Measurements from ENCODE around the gene LRIT3. TPM values are rescaled to one million over a fixed set of nuclear protein-coding genes. Genes with fewer than 3 reads are reported as not detected.

LRIT3 gene
- polyA plus RNA-seq (2013, experiment 1 of 2): 0.10 TPM
- not detected for polyA plus RNA-seq (2013, experiment 2 of 2)

GRCh38 chr4:109847896-109848442 is at the start of gene LRIT3:
TSS of gene LRIT3 (plus strand) at chr4:109848107. CDS start at chr4:109848202, 95 bp downstream.
- Histone ChIP-seq H3K27ac (ENCODE audit: low read depth, low read length) (no peak within 1 kb of the TSS), H3K27me3 (ENCODE audit: insufficient read depth, low read length) (no peaks in the 10 kb centered on the region), H3K4me1 (ENCODE audit: insufficient read depth, low read length) (peaks cover 9% of the 10 kb centered on the region; the same call in 1 of the 2 replicates), H3K9me3 (ENCODE audit: insufficient read depth, low read depth, low read length) (no peaks in the 10 kb centered on the region), H3K4me3 (ENCODE audit: low read length) (no peak within 1 kb of the TSS), H3K36me3 (ENCODE audit: insufficient read depth, low read length) (no peaks in the 10 kb centered on the region), H3K9ac (ENCODE audit: low read depth, low read length) (no peak within 1 kb of the TSS)
- WGBS: 85% methylated on average over 5 of the region's 5 CpGs

GRCh38 chr4:109798866-109799265 is 49.0 kb upstream of the LRIT3 start:
- Histone ChIP-seq H3K36me3 (ENCODE audit: insufficient read depth, low read length) (no peaks in the 10 kb centered on the region), H3K27ac (ENCODE audit: low read depth, low read length) (no peak overlapping the region), H3K9me3 (ENCODE audit: insufficient read depth, low read depth, low read length) (no peaks in the 10 kb centered on the region), H3K9ac (ENCODE audit: low read depth, low read length) (no peak overlapping the region), H3K4me1 (ENCODE audit: insufficient read depth, low read length) (no peaks in the 10 kb centered on the region), H3K4me3 (ENCODE audit: low read length) (no peak overlapping the region), H3K27me3 (ENCODE audit: insufficient read depth, low read length) (no peaks in the 10 kb centered on the region)

- no peaks in the 10 kb centered on the region for H3K4me1 ChIP-seq (ENCODE audit: insufficient read depth, low read length)
- 87% methylated on average over 2 of the region's 4 CpGs for WGBS
- H3K27me3 ChIP-seq (ENCODE audit: insufficient read depth, low read length): no peaks in the 10 kb centered on the region
- no peaks in the 10 kb centered on the region for H3K36me3 ChIP-seq (ENCODE audit: insufficient read depth, low read length)
- no peak overlapping the region for H3K4me3 ChIP-seq (ENCODE audit: low read length)
- H3K9ac ChIP-seq (ENCODE audit: low read depth, low read length): no peak overlapping the region
- H3K27ac ChIP-seq (ENCODE audit: low read depth, low read length): no peak overlapping the region
- H3K9me3 ChIP-seq (ENCODE audit: insufficient read depth, low read depth, low read length): no peaks in the 10 kb centered on the region
Measured at GRCh38 chr4:109801099-109801789, 46.7 kb upstream of the LRIT3 start.

- H3K9me3 ChIP-seq (ENCODE audit: insufficient read depth, low read depth, low read length): no peaks in the 10 kb centered on the region
- H3K27ac ChIP-seq (ENCODE audit: low read depth, low read length): no peak within 1 kb of the TSS
- H3K36me3 ChIP-seq (ENCODE audit: insufficient read depth, low read length): no peaks in the 10 kb centered on the region
- 92% methylated on average over 2 of the region's 2 CpGs for WGBS
- H3K4me1 ChIP-seq (ENCODE audit: insufficient read depth, low read length): no peaks in the 10 kb centered on the region
- no peak within 1 kb of the TSS for H3K9ac ChIP-seq (ENCODE audit: low read depth, low read length)
- no peak within 1 kb of the TSS for H3K4me3 ChIP-seq (ENCODE audit: low read length)
- no peaks in the 10 kb centered on the region for H3K27me3 ChIP-seq (ENCODE audit: insufficient read depth, low read length)
Measured at GRCh38 chr4:109801895-109802319, 46.0 kb upstream of the LRIT3 start, which contains the start of gene CFI. TSS of gene CFI (minus strand) at chr4:109801999. CDS start at chr4:109801971, 28 bp downstream.

GRCh38 chr4:109803924-109804571 is 43.9 kb upstream of the LRIT3 start:
- no peaks in the 10 kb centered on the region for H3K9me3 ChIP-seq (ENCODE audit: insufficient read depth, low read depth, low read length)
- WGBS: 49% methylated on average over 4 of the region's 4 CpGs
- no peaks in the 10 kb centered on the region for H3K36me3 ChIP-seq (ENCODE audit: insufficient read depth, low read length)
- no peak overlapping the region for H3K27ac ChIP-seq (ENCODE audit: low read depth, low read length)
- no peaks in the 10 kb centered on the region for H3K27me3 ChIP-seq (ENCODE audit: insufficient read depth, low read length)
- no peaks in the 10 kb centered on the region for H3K4me1 ChIP-seq (ENCODE audit: insufficient read depth, low read length)
- H3K9ac ChIP-seq (ENCODE audit: low read depth, low read length): no peak overlapping the region
- no peak overlapping the region for H3K4me3 ChIP-seq (ENCODE audit: low read length)

GRCh38 chr4:109809655-109810054 is 38.3 kb upstream of the LRIT3 start:
- Histone ChIP-seq H3K4me3 (ENCODE audit: low read length) (no peak overlapping the region), H3K9ac (ENCODE audit: low read depth, low read length) (no peak overlapping the region), H3K4me1 (ENCODE audit: insufficient read depth, low read length) (peaks cover 13% of the 10 kb centered on the region), H3K36me3 (ENCODE audit: insufficient read depth, low read length) (no peaks in the 10 kb centered on the region), H3K9me3 (ENCODE audit: insufficient read depth, low read depth, low read length) (no peaks in the 10 kb centered on the region), H3K27ac (ENCODE audit: low read depth, low read length) (no peak overlapping the region), H3K27me3 (ENCODE audit: insufficient read depth, low read length) (no peaks in the 10 kb centered on the region)
- WGBS: 96% methylated on average over 2 of the region's 2 CpGs

- Histone ChIP-seq H3K36me3 (ENCODE audit: insufficient read depth, low read length) (no peaks in the 10 kb centered on the region), H3K27me3 (ENCODE audit: insufficient read depth, low read length) (no peaks in the 10 kb centered on the region), H3K9ac (ENCODE audit: low read depth, low read length) (no peak overlapping the region), H3K9me3 (ENCODE audit: insufficient read depth, low read depth, low read length) (no peaks in the 10 kb centered on the region), H3K4me1 (ENCODE audit: insufficient read depth, low read length) (peaks cover 13% of the 10 kb centered on the region), H3K27ac (ENCODE audit: low read depth, low read length) (peak overlapping the region; percentile 55; the same call in 1 of the 2 replicates), H3K4me3 (ENCODE audit: low read length) (no peak overlapping the region)
- WGBS: 61% methylated on average over 11 of the region's 11 CpGs
Measured at GRCh38 chr4:109810552-109811387, 37.1 kb upstream of the LRIT3 start.

GRCh38 chr4:109811707-109812106 is 36.2 kb upstream of the LRIT3 start:
- 100% methylated on average over 3 of the region's 3 CpGs for WGBS

GRCh38 chr4:109815151-109816081 is 32.5 kb upstream of the LRIT3 start, which contains the start of gene GAR1:
TSS of gene GAR1 (plus strand) at chr4:109815762. CDS start at chr4:109816165, 403 bp downstream.
- Histone ChIP-seq H3K27me3 (ENCODE audit: insufficient read depth, low read length) (no peaks in the 10 kb centered on the region), H3K36me3 (ENCODE audit: insufficient read depth, low read length) (peaks cover 35% of the 10 kb centered on the region), H3K9me3 (ENCODE audit: insufficient read depth, low read depth, low read length) (no peaks in the 10 kb centered on the region), H3K4me1 (ENCODE audit: insufficient read depth, low read length) (peaks cover 14% of the 10 kb centered on the region), H3K9ac (ENCODE audit: low read depth, low read length) (peak within 1 kb of the TSS; percentile 94), H3K27ac (ENCODE audit: low read depth, low read length) (peak within 1 kb of the TSS; percentile 83), H3K4me3 (ENCODE audit: low read length) (peak within 1 kb of the TSS; percentile 94)
- WGBS: 1% methylated on average over 53 of the region's 53 CpGs

More at GRCh38 chr4:109811707-109812106, 36.2 kb upstream of the LRIT3 start:
- Histone ChIP-seq H3K27me3 (ENCODE audit: insufficient read depth, low read length) (no peaks in the 10 kb centered on the region), H3K4me3 (ENCODE audit: low read length) (no peak overlapping the region), H3K9me3 (ENCODE audit: insufficient read depth, low read depth, low read length) (no peaks in the 10 kb centered on the region), H3K4me1 (ENCODE audit: insufficient read depth, low read length) (peaks cover 14% of the 10 kb centered on the region), H3K36me3 (ENCODE audit: insufficient read depth, low read length) (no peaks in the 10 kb centered on the region), H3K9ac (ENCODE audit: low read depth, low read length) (no peak overlapping the region), H3K27ac (ENCODE audit: low read depth, low read length) (no peak overlapping the region)

GRCh38 chr4:109816082-109816442 is 31.8 kb upstream of the LRIT3 start:
- WGBS: under 1% methylated on average over 19 of the region's 19 CpGs
- Histone ChIP-seq H3K36me3 (ENCODE audit: insufficient read depth, low read length) (peaks cover 41% of the 10 kb centered on the region), H3K4me3 (ENCODE audit: low read length) (peak overlapping the region; percentile 94), H3K9me3 (ENCODE audit: insufficient read depth, low read depth, low read length) (no peaks in the 10 kb centered on the region), H3K4me1 (ENCODE audit: insufficient read depth, low read length) (peaks cover 8% of the 10 kb centered on the region; the same call in 1 of the 2 replicates), H3K9ac (ENCODE audit: low read depth, low read length) (peak overlapping the region; percentile 94), H3K27ac (ENCODE audit: low read depth, low read length) (peak overlapping the region; percentile 83), H3K27me3 (ENCODE audit: insufficient read depth, low read length) (no peaks in the 10 kb centered on the region)

Measured in HUES64 (cell line).